ENCODE measurements around the gene MYRIP.
"Not testable (repeated sequence)": the region's sequence is repeated elsewhere in the genome, so short reads cannot be mapped to it uniquely, and the experiment has no call there.

MYRIP gene

DNA sequence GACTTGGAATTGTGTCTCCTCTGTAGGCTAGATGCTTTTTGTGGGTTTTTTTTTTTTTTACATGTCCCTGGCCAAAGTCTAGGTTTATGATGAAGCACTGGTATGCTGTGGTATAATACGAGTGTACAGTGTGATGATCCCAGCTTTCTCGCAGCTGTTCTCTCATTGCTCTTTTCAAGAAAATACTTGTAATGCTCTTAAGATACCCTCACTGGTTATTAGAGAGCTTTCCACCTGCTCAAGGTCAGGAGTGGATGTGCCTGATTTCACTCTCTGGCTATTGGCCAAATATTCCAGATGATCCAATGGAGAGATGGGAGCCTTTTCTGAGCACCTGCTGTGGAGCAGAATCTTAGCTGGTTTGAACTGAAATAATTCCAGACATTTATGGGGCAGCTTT is 215.1 kb downstream of the MYRIP start:
- DNase-seq = no peak

DNA sequence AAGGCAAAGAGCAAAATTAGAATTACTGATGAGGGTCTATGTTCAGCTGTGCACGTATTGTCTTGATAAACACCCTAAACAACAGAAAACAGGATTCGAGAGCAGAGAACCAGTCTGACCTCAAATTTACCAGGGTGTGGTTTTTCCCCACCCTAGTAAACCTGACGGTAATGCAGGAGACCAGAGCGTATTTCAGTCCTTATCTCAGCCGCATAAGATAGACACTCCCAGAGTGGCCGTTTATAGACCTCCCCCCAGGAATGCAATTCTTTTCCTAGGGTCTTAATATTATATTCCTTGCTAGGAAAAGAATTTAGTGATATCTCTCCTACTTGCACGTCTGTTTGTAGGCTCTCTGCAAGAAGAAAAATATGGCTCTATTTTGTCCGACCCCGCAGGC is 216.5 kb downstream of the MYRIP start:
- DNase-seq = not testable (repeated sequence)

DNA sequence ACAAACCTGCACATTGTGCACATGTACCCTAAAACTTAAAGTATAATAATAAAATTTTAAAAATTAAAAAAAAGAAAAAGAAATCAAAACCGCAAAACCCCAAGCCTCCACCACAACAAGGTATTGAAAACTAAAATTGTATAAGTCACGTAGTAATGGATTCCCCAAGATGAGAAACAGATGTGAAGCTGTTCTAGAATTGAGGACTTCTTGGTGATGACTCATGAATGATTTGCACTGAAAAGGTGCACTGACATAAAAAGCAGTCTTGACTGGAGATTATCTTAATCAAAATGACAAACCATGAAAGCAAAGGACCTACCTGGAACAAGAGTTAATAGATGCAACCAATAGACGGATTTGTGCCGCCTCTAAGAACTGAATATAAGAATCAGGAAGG is 225.8 kb downstream of the MYRIP start:
- no peak for DNase-seq

DNA sequence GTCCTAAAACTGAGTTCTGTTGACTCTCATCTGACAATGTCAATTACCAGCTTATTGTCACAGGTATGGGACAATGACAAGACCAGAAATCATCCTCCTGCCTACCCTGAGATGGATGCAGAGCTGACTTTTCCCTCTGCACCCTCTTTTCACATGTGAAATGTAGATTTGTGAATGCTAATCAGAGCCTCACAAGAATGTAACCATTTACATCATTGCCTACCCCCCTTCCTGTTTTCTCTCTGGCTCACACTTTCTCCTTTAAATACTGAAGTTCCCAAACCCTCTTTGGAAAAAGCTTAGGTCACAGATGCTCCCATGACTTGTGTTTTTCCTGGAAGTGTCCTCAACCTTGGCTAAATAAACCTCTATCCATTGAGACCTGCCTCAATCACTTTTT is 228.2 kb downstream of the MYRIP start:
- DNase-seq = no peak

DNA sequence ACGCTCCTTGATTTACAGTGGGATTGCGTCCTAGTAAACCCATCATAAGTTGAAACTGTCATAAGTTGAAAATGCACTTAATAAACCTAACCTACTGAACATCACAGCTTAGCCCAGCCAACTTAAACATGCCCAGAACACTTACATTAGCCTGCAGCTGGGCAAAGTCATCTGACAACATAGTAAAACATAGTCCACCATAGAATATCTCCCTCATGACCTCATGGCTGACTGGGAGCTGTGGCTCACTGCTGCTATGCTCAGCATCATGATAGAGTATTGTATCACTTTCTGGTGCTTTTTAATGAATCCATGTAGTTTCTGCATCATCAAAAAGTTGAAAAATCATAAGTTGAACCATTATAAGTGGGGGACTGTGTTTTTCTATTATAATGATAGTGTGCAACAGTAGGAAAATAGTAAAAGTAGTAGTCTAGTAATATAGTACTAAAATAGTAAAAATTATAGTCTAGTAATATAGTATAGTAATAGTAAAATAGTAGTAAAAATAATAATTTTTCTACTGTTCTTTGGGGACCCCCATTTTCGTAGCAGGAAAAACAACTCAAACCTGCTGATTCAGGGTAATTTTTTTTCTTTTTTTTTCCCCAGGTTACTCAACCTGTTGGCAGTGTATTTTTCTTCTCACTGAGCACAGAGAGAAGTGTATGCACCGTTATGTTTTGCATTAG is 233.5 kb downstream of the MYRIP start:
- DNase-seq = no peak

DNA sequence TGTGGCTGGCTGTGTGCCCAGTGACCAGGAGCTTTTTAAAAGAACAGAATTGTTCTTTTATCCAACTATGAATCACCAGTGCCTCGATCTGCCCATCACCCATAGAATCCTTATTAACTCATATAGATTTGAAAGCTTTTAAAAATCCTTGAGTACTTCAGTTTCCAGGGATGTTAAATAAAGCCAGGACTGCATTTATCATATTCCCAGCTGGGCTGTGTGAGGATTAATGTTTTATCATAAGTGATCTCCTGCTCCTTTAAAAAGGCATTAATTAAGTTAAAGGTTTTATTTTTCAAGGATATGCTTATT is 234.0 kb downstream of the MYRIP start:
- DNase-seq = peak in 7 of 58 donors; percentile 2 to 57 (median 21)

DNA sequence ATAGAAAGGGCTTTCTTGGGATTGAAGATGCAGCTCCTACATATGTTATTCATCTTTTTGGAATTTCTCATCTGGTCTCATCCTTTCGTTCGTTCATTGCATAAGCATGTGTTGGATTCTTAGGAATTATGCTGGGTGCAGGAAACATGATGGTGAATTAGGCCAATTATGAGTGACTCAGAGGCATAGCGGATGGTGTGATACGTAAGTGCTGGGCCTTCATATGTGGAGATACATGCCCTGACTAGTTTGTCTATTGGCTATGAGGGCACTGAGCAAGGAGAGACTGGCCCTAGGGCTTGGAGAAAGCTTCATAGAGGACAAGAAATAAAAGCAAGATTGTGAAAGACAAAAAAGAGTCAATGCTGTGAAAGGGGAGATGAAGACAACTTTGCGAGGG is 235.1 kb downstream of the MYRIP start:
- no peak for DNase-seq

DNA sequence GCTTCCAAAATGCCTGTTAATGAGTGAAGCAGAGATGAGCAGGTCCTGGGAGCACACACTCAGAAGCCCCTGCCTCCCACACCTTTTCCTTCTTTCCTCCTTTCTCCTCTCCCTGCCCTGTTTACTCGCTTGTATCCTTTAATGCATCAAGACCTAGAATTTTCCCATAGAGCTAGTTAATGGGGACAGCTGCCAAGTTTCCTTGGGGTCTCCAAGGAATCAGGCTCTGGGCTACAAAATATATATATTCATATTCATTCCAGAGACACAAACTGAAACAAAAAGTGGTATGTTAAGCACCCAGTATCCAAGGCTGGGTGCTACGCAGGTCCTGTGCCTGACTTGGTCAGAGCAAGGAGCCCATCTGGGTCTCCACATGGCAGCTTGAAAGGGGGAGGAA is 235.6 kb downstream of the MYRIP start:
- no peak for DNase-seq

DNA sequence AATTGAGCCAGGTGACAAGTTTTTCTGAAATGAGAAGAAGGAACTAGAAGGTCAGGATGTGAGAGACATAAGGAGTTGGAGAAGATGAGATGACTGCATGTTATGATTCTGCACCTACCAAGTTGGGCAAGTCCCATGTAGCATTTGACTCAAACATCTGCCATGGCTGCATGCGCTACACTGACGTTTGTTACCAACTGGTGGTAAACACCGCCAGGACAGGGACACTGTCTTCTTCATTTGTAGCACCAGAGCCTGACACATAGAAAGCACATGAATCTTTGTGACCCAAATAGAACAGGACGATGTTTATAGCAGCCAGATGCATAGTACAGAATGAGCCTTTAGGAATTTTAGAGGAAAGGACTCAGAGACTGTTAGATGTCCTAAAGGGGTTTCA is 236.7 kb downstream of the MYRIP start:
- DNase-seq = no peak

DNA sequence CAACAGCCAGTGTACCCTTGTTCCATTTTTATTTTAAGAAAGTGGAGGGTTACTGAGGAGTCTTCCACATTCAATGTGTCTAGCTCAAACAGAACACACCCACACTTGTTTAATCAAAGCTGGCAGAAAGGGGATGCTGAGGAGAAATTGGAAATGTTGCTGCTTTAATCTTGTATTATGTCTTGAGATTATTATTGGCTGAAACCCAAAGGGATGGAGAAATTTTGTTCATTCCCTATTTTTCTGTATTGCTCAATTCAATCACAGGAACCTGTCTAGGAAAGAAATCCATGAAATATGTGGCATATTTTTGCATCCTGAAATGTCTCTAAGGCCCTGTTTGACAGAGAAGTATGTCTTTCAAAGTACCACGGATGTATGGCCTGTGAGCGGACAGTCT is 238.0 kb downstream of the MYRIP start:
- no peak for DNase-seq

DNA sequence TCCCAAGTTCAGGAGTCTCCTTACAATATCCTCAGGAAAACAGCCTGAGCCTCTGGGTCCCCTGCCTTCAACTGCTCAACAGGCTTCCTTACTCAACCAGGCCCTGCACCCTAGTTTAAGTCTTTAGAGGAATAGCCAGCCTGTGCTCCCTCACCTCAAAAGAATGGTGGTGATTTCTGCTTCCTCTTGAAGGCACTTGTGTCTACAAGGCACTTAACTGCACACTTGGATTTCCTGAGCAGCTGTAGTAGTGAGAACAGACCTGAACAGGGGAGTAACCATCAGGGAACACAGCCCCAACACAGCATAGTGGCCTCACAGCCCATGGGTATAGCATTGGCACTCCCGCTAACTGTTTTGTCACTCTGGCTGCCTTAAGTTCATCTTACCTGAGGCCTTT is 244.3 kb downstream of the MYRIP start:
- DNase-seq = no peak

DNA sequence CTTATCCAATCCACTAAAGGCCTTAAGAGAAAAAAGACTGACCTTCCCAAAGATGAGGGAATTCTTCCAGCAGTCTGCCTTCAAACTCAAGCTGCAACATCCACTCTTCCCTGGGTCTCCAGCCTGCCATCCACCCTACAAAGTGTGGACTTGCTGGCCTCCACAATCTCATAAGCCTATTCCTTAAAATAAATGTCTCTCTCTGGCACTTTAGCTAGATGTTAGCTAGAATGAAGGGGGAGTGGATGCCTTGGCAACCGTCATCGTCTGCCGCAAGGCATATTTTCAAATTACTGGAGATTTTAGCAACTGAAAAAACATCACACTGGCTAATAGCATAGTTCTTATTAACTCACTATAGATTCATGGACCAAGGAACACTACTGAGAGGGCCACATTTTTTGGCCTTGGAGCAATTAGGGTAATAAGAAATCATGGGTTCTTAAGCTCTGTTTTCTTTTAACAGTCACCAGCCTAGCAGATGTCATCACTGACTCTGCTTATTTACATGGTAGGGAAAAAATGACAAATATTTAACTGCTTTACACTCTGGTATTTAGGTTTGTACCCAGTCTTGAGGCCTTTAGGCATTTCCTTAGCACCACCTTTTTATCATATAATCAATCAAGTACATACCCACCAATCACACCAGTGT is 245.3 kb downstream of the MYRIP start:
- peak in 5 of 58 donors; percentile 6 to 16 (median 12) for DNase-seq

DNA sequence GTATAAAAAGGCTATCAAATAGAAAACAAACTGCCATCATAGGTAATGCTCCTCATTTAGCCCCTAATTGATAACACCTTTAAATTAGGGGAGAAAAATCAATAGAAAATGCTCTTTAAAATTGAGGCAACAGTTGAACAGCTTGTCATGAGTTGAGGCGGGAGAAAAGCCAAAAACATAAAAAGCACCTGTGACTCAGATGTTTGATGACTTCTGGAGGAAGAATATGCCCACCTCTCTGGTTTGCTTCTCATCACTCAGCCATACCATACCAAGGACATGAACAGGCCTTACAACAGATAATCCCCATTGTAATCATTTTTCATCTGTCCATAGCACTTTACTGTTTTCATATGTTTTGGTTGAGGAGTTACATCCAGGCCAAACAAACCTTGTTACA is 246.0 kb downstream of the MYRIP start:
- no peak for DNase-seq

DNA sequence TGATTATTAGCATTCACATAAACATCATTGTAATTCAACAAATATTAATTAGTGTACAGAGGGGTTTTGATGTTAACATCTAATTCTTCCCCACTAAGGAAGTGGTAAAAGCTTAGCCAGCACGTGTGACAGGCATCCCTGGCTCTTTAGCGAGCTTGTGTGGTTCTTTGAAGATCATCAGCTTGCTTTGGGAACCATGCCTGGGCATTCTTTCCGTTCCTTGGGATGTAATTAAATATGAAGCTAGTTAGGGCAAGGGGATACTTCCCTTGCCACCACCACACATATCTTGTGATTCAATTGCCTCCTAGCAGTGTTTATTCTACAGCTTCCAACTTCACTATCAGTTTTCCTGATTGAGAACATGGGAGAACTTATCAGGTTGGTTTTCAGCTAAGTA is 246.5 kb downstream of the MYRIP start:
- no peak for DNase-seq

DNA sequence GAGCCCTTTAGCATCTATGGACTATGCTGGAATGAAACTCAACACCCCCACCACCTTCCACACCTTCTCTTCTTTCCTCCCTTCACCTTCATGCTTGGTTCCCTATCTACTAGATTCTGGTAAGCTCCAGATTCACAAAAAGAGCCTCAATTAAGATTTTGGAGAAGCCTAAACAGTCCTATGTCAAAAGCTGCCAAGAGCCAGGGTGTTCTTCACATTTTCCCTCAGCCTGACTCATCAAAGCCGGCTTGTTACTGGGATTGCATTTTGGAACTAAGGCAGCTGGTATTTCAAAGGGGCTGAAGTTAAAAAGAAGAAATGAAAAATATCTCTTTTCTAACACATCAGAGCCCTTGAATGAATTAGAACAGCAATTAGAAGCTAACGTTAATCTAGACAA is 247.7 kb downstream of the MYRIP start:
- peak in 11 of 58 donors; percentile 7 to 66 (median 24) for DNase-seq

DNA sequence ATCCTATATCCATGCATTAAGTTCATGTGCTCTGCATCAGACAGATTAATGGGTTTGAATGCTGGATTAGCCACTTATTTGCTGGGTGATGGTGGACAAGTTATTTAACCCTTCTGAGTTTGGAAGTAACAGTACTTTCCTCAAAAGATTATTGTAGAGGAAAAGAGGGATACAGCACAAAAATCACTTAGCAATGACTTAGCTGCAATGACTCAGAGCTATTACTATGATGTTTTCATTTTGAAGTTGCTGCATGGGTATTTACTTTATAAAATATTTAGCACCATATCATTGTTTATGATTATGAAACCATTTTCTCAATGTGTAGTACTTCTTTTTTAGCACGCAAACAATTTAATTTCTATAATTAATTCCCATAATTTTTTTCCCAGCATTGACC is 248.4 kb downstream of the MYRIP start:
- DNase-seq = no peak

DNA sequence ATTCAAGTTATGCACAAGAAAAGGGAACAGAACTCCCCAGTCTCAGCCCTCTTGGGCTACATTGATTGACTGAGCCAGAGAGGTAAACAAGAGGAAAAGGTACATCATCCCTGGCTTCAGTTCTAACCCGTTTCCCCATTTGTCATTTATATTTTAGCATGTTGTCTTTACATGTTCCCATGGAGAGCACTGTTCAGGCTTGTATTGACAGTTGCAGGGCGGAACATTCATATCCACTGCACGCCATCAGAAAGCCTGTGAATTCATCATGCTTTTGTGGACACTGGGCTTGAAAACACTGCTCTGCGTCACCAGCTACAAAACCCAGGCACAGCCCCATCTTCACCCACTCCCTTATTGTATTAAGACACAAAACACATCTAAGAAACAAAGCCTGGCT is 259.2 kb downstream of the MYRIP start:
- no peak for DNase-seq

DNA sequence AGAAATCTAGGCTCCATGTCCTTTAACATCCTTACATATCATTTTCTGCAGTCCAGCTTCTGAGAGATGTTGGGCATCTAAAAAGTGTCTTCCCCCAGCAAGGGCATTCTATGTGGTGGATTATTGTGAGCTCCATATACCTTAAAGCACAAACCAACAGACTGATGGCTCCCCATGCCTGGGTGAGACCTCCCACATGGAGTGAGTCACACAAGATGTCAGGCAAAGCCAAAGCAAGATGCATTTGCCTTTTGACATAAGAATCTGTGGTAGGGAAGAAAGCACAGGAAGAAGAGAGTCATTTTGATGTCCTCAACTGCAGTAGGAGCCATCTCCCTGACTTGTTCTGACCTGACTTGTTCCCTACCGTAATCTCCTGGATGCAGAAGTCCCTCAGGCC is 261.4 kb downstream of the MYRIP start:
- no peak for DNase-seq

DNA sequence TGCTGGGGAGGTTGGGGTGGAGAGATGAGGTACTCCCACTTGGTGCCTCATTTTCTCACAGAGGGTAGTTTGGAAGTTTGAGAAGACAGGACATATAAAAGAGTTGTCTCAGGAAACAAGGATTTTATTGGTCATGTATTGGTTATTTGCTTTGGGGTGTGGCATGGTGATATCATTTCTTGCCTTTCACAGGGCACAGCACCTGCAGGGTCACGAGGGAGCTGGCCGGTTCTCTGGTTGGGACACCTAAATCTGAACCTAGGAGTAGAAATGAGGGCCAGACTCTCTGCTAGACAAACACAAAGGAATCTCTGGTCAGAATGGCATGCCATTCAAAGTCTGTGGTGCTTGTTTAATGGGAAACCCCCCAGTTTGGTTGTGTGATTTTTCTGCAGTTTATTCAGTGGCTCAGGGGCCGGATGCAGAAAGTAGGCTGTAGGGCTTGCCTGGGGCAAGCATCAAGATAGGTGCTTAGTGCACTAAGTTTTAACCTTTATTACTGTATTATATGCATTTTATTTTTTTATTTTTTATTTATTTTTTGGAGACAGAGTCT is 262.4 kb downstream of the MYRIP start:
- no peak for DNase-seq

DNA sequence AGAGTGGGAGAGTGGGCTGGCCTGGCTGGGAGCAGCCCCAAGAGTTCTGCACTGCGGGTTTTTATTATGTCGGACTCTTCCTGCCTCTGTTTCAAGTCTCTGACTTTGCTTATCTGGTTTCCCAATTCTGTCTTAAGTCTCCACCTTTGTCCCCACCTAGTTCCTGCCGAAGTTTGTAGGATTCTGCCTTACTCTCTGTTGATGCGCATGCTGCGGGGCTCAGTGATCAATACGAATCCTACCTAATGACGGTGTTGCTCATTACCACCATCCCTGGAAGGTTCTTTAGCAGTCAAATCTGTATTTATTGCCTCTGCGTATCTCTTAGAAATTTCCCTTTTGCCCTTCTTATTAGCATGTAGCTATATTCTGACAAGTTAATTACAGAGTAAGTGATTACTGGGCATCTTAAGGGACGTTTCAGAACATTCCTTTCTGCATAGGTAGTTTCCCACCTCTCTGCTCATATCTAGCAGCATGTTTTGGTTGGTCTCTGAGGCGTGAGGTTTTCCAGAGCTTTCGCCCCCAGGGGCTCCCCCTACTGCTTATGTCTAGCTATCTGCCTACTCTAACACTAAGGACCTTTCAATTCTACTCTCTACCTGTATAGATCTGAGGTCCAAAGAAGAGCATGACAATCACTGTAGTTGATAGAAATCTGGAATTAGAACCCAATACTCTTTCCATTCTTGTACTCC is 264.1 kb downstream of the MYRIP start:
- no peak for DNase-seq

DNA sequence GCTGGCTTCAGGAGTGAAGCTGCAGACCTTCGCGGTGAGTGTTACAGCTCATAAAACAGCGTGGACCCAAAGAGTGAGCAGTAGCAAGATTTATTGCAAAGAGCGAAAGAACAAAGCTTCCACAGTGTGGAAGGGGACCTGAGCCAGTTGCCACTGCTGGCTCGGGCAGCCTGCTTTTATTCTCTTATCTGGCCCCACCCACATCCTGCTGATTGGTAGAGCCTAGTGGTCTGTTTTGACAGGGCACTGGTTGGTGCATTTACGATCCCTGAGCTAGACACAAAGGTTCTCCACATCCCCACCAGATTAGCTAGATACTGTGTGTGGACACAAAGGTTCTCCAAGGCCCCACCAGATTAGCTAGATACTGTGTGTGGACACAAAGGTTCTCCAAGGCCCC is 267.7 kb downstream of the MYRIP start:
- not testable (repeated sequence) for DNase-seq

DNA sequence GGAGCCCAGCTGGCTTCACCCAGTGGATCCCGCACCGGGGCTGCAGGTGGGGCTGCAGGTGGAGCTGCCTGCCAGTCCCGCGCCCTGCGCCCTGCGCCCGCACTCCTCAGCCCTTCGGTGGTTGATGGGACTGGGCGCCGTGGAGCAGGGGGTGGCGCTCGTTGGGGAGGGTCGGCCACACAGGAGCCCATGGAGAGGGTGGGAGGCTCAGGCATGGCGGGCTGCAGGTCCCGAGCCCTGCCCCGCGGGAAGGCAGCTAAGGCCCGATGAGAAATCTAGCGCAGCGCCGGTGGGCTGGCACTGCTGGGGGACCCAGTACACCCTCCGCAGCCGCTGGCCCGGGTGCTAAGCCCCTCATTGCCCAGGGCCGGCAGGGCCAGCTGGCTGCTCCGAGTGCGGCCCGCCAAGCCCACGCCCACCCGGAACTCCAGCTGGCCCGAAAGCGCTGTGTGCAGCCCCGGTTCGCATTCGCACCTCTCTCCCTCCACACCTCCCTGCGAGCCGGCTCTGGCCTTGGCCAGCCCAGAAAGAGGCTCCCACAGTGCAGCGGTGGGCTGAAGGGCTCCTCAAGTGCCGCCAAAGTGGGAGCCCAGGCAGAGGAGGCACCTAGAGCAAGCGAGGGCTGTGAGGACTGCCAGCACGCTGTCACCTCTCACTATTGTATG is 268.6 kb downstream of the MYRIP start:
- not testable (repeated sequence) for DNase-seq

All from anterior cingulate cortex (tissue), 58 donors.